T-helper 22 cell (primary cell): ENCODE data around the gene CEBPZOS.
"Not testable (repeated sequence)": the region's sequence is repeated elsewhere in the genome, so short reads cannot be mapped to it uniquely, and the experiment has no call there.

Experiments
- DNase-seq: peaks from one replicate; pipeline ENCODE4 v3.0.0-alpha.2; 2020; ENCODE audit warnings: low read depth

The CEBPZOS gene

DNA sequence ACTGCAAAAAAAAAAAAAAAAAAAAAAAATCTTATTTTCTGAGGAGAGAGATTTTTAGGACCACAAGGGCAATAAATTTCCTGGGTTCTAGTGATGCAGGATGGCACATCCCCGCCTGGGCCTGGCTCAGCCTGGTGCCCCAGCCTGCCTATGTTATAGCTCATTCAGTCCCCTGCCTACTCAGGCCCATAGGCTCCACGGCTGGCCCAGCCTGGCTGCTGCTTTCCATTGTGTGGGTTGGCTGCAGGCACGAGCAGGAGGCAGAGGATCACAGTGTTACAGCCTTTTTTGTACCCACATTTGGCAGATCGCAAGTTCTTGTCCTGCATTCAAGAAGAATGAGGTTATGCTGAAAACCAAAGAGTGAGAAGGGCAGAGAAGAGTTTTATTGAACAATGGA is 5.0 kb upstream of the CEBPZOS start:
- no peak for DNase-seq

- DNase-seq: no peak
These were observed 4.5 kb upstream of the CEBPZOS start for GRCh38 chr2:37191747-37192146.

GRCh38 chr2:37192551-37192950 is 3.7 kb upstream of the CEBPZOS start:
- no peak for DNase-seq

DNA sequence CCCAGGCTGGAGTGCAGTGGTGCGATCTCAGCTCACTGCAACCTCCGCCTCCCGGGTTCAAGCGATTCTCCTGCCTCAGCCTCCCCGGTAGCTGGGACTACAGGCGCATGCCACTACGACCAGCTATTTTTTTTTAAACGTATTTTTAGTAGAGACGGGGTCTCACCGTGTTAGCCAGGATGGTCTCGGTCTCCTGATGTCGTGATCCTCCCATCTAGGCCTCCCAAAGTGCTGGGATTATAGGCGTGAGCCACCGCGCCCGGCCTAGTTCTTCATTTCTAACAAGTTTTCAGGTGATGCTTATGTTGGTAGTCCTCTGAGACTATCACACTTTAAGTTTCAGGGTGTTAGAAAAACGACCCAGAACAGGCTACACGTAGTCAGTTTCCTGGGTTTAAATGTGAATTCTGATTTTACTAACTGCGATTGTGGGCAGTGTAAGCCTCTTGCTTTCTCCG is 405 bp upstream of the CEBPZOS start:
- DNase-seq: not testable (repeated sequence)

GRCh38 chr2:37198681-37199065 is 2.4 kb downstream of the CEBPZOS start:
- no peak for DNase-seq

- DNase-seq: no peak
These were observed 4.9 kb downstream of the CEBPZOS start for GRCh38 chr2:37201208-37201607.

DNA sequence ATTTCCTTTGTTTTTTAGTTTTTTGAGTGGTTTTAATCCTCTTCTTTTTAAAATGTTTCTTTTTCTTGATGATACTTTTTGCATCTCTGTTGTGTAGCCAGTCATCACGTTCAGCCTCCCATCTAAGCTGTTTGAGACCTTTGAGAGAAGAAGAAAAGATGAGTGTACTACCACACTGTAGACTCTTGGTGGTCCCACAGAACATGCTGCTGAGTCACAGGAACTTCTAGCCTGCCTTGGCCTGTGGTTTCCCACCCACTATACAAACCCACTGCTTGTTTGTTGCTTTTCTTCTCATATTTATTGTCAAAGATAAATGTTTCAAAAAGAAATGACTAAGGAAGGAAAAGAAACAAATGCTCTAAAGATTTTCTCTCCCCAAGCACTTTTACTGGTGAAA is 5.5 kb downstream of the CEBPZOS start:
- DNase-seq: no peak

GRCh38 chr2:37203708-37204107 is 7.4 kb downstream of the CEBPZOS start:
- DNase-seq: no peak

- DNase-seq: not testable (repeated sequence)
These were observed 8.9 kb downstream of the CEBPZOS start for GRCh38 chr2:37205071-37205661.

GRCh38 chr2:37205689-37206341 is 9.5 kb downstream of the CEBPZOS start:
- DNase-seq: no peak

DNA sequence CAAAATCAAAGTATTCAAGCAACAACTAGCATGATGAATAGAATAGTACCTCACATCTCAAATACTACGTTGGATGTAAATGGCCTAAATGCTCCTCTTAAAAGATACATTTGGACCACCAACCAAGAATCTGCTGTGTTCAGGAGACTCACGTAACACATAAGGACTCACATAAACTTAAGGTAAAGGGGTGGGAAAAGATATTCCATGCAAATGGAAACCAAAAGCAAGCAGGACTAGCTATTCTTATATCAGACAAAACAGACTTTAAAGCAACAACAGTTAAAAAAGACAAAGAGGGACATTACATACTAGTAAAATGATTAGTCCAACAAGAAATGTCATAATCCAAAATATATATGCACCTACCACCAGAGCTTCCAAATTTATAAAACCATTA is 10.5 kb downstream of the CEBPZOS start:
- not testable (repeated sequence) for DNase-seq

- DNase-seq: no peak
These were observed 14.9 kb downstream of the CEBPZOS start for GRCh38 chr2:37211212-37211611.

- DNase-seq: no peak
These were observed 15.6 kb downstream of the CEBPZOS start for GRCh38 chr2:37211939-37212338.

- DNase-seq: no peak
These were observed 19.0 kb downstream of the CEBPZOS start for GRCh38 chr2:37215250-37215649.

DNA sequence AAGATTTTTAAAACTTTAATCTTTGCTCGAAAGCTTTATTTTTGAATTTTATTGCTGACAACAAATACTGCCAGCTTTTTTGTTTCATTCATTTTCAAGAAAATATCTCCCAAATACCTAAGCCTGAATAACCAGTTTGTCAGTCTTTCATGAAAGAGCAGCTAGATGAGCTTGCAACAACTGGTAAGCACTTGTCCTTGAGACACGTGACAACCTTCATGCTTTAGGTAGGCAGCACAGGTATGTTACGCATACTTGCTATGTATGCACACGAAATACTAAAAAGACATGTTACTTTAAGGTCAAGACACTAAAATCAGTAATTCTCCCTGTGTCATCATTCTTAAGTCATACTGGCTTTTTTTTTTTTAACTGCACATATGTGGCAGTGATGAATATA is 22.8 kb downstream of the CEBPZOS start:
- no peak for DNase-seq

- DNase-seq: no peak
These were observed 26.8 kb downstream of the CEBPZOS start for GRCh38 chr2:37223131-37223530.

- no peak for DNase-seq
These were observed 27.8 kb downstream of the CEBPZOS start for GRCh38 chr2:37224063-37224462.

- DNase-seq: not testable (repeated sequence)
These were observed 28.8 kb downstream of the CEBPZOS start for GRCh38 chr2:37225129-37225528.

GRCh38 chr2:37226863-37227262 is 30.6 kb downstream of the CEBPZOS start:
- no peak for DNase-seq

GRCh38 chr2:37228788-37229187 is 32.5 kb downstream of the CEBPZOS start:
- no peak for DNase-seq

DNA sequence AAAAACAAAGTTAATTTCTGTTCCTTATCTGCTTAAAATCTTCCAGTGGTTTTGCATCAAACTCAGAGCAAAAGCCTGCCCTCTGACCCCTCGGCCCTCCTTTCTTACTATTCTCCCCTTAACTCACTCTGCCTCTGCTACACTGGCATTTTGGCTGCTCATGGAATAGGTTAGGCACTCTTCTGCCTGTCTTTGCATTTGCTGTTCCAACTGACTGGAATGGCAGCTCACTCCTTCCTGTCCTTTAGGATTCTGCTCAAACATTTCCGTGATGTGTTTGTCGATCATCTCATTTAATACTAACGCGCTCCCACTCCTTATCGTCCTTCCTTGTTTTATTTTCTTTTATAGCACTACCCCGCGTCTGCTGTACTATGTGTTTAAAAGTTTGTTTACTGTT is 34.3 kb downstream of the CEBPZOS start:
- DNase-seq: no peak

DNA sequence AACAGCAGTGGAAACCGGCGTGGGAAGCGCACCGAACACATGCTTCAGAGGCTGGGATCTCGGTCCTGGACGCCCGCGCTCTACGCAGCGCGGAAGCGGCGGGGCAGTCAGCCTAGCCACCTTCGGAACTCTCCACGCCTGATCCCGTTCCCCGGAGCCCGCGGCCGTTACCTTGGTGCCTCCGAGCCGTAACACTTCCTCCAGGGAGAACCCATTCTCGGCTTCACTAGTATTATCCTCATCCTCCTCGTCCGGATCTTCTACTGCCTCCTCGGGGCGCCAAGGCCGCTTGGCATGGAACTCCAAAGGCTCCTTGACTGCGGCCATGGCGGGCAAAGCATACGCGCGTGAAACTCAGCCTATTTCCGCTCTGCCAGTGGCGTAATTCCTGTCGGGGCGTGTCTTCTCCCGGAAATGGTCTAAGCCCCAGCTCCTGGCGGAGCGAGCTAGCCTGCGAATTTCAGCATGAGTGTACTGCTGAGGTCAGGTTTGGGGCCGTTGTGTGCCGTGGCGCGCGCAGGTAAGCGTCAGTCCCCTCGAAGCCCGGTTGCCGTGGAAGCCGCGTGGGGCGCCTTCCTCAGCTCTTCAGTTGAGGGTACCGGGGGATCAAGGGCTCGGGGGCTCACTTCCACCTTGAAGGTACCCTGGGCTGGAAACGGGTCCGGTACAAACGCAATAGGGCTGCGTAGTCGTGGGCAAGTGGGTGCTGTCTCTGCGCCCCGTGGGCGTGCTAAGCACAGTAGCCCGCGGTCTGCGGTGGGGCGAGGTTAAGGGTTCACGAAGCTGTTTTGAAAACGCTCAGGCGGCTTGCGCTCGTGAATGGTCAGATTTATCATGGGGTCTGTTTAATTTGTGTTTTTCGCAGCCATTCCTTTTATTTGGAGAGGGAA is 35.2 kb downstream of the CEBPZOS start, which contains the start of the genes CEBPZ and NDUFAF7:
CEBPZ (minus strand) TSS at position 356 of the 890 bp plus-strand sequence; CDS start at position 327, 29 bp downstream.
NDUFAF7 (plus strand) TSS at position 418 of the 890 bp plus-strand sequence; CDS start at position 466, 48 bp downstream.
- peak; percentile 83 for DNase-seq
